Thoracic aorta (tissue), 2 donors: ENCODE data around the gene PRKCZ. TPM values are rescaled to one million over a fixed set of nuclear protein-coding genes. Genes with fewer than 3 reads are reported as not detected.

ENCODE experiments used
- ATAC-seq: fragments of 150-250 bp; one replicate; pipeline ENCODE4 v1.8.0; 2017; ENCODE audit warnings: low read depth; ENCODE audit not compliant: insufficient number of reproducible peaks, low FRiP score
- DNase-seq: peaks from one replicate; pipeline ENCODE4 v3.0.0-alpha.2; 2020; ENCODE audit warnings: low spot score
- H3K27ac ChIP-seq, 2 donors: fragments of 200-600 bp; sonication (generic); 1 replicate in 1 of 2; 2 replicates in 1 of 2; pipeline ENCODE4 v1.5.1; 2016; ENCODE audit warnings: mild to moderate bottlenecking in 2 of 2, moderate library complexity in 2 of 2
- H3K27me3 ChIP-seq: fragments of 200-600 bp; sonication (generic); replicated peaks from 2 replicates; pipeline ENCODE4 v1.6.0; 2016; ENCODE audit warnings: mild to moderate bottlenecking; ENCODE audit not compliant: insufficient read depth
- H3K36me3 ChIP-seq: fragments of 200-600 bp; sonication (generic); one replicate; pipeline ENCODE4 v1.5.1; 2016
- H3K4me1 ChIP-seq, 2 donors: fragments of 200-600 bp; sonication (generic); 1 replicate in 1 of 2; 2 replicates in 1 of 2; pipeline versions ENCODE4 v1.5.1 to v1.6.0; 2016; ENCODE audit warnings: low read depth in 2 of 2, mild to moderate bottlenecking in 1 of 2; ENCODE audit not compliant: control insufficient read depth in 1 of 2
- H3K4me3 ChIP-seq: fragments of 200-600 bp; sonication (generic); 2 replicates; pipeline ENCODE4 v1.5.1; 2016; ENCODE audit warnings: mild to moderate bottlenecking
- H3K9me3 ChIP-seq: fragments of 200-600 bp; sonication (generic); 2 replicates; pipeline ENCODE4 v1.5.1; 2016
- CTCF ChIP-seq: fragments of 200-600 bp; sonication (generic); IDR thresholded peaks from one replicate; pipeline ENCODE4 v1.5.1; 2019; ENCODE audit warnings: antibody characterized with exemption
- total RNA-seq, 2 donors: library from RNA; depleted of rRNA; stranded (reverse); fragments of >200 nt; gene quantifications; one replicate each; pipeline versions ENCODE4 v1.1.0 to v1.2.3, GENCODE V29; 2016

Gene PRKCZ
- total RNA-seq, 2 donors from 2014 or later = 0.68 TPM; not detected in 1

DNA sequence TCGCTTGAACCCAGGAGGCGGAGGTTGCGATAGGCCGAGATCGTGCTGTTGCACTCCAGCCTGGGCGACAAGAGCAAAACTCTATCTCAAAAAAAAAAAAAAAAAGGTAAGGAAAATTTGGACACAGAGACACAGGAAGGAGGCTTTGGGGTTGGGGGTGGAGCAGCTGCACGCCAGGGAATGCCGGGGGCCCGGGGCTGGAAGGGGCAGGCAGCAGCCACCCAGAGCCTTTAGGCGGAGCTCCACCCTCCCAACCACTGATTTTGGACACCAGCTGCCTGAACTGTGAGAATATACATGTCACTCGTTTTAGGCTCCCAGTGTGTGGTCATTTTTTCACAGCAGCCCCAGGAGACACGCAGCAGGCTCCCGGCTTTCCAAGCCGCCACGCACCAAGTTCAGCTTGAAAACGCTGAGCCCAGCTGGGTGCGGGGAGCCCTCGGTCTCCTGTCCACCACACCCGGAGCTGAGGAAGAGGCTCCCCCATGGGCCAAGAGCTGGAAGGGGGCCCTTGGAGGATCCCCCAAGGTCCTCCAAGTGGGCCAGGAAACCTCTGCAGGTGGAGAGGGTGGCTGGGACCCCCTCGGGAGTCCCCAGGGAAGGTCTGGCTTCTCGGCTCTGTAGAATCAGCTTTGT is 150.2 kb downstream of the PRKCZ start:
- no peak for TF ChIP-seq CTCF
- no peak for ATAC-seq
- Histone ChIP-seq H3K36me3 (no peaks in the 10 kb centered on the region), H3K4me3 (no peak overlapping the region), H3K27me3 (no peaks in the 10 kb centered on the region), H3K4me1 (peaks cover 17 to 44% of the 10 kb centered on the region in 2 donors), H3K27ac (peak overlapping the region in 1 of 2 donors; percentile 73), H3K9me3 (no peaks in the 10 kb centered on the region)
- no peak for DNase-seq

GRCh38 chr1:2201062-2201461 is 150.9 kb downstream of the PRKCZ start:
- TF ChIP-seq CTCF = no peak
- ATAC-seq (no peak), DNase-seq (no peak)
- H3K4me3 ChIP-seq = no peak overlapping the region
- H3K27me3 ChIP-seq = no peaks in the 10 kb centered on the region
- H3K4me1 ChIP-seq = peaks cover 21 to 44% of the 10 kb centered on the region in 2 donors
- H3K9me3 ChIP-seq = no peaks in the 10 kb centered on the region
- H3K36me3 ChIP-seq = no peaks in the 10 kb centered on the region
- no peak overlapping the region for H3K27ac ChIP-seq

- TF ChIP-seq CTCF = no peak
- H3K4me3 ChIP-seq = no peak overlapping the region
- no peaks in the 10 kb centered on the region for H3K36me3 ChIP-seq
- no peak for DNase-seq
- H3K27ac ChIP-seq = no peak overlapping the region
- no peak for ATAC-seq
- peaks cover 30 to 53% of the 10 kb centered on the region in 2 donors for H3K4me1 ChIP-seq
- H3K27me3 ChIP-seq = no peaks in the 10 kb centered on the region
- no peaks in the 10 kb centered on the region for H3K9me3 ChIP-seq
Measured at GRCh38 chr1:2202008-2202575, 151.9 kb downstream of the PRKCZ start.

GRCh38 chr1:2202843-2203601 is 152.8 kb downstream of the PRKCZ start:
- Histone ChIP-seq H3K27ac (no peak overlapping the region), H3K4me1 (peaks cover 34 to 61% of the 10 kb centered on the region in 2 donors), H3K27me3 (no peaks in the 10 kb centered on the region), H3K4me3 (no peak overlapping the region), H3K36me3 (no peaks in the 10 kb centered on the region), H3K9me3 (no peaks in the 10 kb centered on the region)
- DNase-seq (no peak), ATAC-seq (no peak)
- TF ChIP-seq CTCF = no peak

DNA sequence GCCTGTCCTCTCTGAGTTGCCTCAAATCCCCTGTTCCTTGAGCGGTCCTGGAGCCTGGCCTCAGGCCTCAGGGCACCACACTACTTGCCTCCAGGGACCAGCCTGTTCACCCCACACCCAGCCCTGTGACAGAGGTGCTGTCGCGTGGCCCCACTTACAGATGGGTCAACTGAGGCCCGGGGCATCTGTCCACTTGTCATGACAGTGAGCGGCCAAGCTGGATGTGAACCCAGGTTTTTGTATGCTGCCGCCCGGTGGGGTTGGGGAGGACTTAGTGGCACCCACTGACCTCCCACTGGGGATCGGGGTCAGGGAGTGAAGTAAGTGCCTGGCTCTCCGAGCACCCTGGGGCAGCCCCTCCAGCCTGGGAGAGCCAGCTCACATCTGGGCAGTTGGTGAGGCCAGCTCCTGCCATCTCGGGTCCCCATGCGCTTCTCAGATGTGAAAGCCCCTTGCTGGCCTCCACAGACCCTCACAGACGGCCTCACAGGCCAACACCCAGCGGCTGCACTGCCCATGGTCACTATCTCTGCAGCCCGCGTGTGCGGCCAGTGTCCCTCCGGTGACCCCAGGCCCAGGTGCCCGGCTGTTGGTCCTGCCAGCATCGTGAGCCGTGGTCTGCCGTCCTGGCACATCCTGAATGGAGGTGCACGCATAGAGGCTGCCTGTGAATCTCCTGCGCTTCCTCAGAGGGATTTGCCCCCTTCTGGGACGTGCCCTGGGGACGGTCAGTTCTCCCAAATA is 153.6 kb downstream of the PRKCZ start:
- Histone ChIP-seq H3K27me3 (no peaks in the 10 kb centered on the region), H3K9me3 (no peaks in the 10 kb centered on the region), H3K36me3 (no peaks in the 10 kb centered on the region), H3K4me3 (peak overlapping the region; percentile 70), H3K4me1 (peaks cover 36 to 66% of the 10 kb centered on the region in 2 donors), H3K27ac (peak overlapping the region; percentile 86 to 89)
- ATAC-seq = no peak
- TF ChIP-seq CTCF = no peak
- DNase-seq = no peak
